GM18870 (cell line): ENCODE measurements around the gene LILRA2.
"Not testable (repeated sequence)": the region's sequence is repeated elsewhere in the genome, so short reads cannot be mapped to it uniquely, and the experiment has no call there.

Experiments
- ATAC-seq: cut with Tn5 transposase; IDR thresholded peaks from one replicate; pipeline ENCODE4 v1.9.1; 2021; ENCODE audit warnings: moderate library complexity; ENCODE audit not compliant: unreplicated experiment

Gene LILRA2

DNA sequence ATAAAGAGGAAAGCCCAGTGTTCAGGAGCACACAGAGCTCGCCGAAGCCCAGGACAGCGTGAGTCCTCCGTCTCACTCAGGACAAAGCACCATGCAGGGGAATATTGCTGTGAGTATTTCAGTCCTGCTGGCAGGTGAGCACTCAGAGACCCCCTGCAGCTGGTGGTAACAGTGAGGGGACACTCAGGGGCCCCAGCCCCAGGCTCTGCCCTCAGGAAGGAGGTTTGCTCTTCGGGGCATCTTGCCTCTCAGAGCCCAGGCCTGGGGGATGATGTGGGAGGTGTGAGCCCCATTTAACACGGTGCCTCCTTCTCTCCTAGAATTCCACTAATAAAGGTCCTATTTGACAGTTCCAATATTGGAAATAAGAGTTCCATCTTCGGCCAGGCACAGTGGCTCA lies 34.6 kb downstream of the LILRA2 start:
- no peak for ATAC-seq

GRCh38 chr19:54608792-54609191 lies 35.2 kb downstream of the LILRA2 start:
- no peak for ATAC-seq

GRCh38 chr19:54609356-54609791 lies 35.8 kb downstream of the LILRA2 start:
- no peak for ATAC-seq

- ATAC-seq, result no peak
Measured at GRCh38 chr19:54612428-54612827, 38.8 kb downstream of the LILRA2 start.

DNA sequence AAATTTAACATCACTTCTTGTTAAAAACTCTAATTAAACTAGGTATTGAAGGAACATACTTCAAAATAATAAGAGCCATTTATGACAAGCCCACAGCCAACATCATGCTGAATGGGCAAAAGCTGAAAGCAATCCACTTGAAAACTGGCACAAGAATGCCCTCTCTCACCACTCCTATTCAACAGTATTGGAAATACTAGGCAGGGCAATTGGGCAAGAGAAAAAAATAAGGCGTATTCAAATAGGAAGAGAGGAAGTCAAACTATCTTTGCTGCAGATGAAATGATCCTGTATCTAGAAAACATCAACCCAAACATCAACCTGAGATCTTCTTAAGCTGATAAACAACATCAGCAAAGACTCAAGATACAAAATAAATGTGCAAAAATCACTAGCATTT lies 41.1 kb downstream of the LILRA2 start:
- ATAC-seq, result no peak

DNA sequence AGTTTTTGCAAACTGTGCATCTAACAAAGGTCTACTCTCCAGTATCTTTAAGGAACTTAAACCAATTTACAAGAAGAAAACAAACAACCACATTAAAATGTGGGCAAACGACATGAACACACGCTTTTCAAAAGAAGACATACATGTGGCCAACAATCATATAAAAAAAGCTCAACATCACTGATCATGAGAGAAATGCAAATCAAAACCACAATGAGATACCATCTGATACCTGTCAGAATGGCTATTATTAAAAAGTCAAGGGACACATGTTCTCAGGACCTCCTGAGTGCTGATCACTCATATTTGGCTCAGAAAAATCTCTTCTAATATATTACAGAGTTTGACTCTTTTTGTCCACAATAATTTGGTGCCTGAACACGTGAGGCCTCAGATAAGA lies 42.5 kb downstream of the LILRA2 start:
- no peak for ATAC-seq

- ATAC-seq, result peak; percentile 63
Measured at GRCh38 chr19:54616821-54617560, 43.4 kb downstream of the LILRA2 start.

- no peak for ATAC-seq
Measured at GRCh38 chr19:54620464-54620863, 46.9 kb downstream of the LILRA2 start.

GRCh38 chr19:54622431-54622830 lies 48.8 kb downstream of the LILRA2 start:
- ATAC-seq, result no peak

DNA sequence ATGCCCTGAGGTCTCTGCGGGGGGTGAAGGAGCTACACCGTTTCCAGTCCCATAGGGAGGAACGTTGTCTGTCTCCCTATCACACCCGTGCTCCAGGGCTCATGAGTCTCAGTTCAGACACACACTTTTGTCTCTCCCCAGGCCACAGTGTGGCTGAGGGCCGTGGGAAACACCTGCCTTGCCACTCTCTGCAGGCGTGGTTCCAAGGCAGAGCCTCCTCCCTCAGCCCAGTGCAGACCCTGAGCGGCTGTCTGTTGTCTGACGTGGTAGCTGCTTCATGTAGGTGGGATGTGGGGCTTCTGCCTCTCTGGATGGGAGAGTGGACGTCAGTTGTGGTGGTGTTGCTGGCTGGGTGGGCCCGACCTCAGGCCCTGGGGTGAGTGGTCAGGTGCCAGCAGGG lies 50.6 kb downstream of the LILRA2 start:
- ATAC-seq, result not testable (repeated sequence)

DNA sequence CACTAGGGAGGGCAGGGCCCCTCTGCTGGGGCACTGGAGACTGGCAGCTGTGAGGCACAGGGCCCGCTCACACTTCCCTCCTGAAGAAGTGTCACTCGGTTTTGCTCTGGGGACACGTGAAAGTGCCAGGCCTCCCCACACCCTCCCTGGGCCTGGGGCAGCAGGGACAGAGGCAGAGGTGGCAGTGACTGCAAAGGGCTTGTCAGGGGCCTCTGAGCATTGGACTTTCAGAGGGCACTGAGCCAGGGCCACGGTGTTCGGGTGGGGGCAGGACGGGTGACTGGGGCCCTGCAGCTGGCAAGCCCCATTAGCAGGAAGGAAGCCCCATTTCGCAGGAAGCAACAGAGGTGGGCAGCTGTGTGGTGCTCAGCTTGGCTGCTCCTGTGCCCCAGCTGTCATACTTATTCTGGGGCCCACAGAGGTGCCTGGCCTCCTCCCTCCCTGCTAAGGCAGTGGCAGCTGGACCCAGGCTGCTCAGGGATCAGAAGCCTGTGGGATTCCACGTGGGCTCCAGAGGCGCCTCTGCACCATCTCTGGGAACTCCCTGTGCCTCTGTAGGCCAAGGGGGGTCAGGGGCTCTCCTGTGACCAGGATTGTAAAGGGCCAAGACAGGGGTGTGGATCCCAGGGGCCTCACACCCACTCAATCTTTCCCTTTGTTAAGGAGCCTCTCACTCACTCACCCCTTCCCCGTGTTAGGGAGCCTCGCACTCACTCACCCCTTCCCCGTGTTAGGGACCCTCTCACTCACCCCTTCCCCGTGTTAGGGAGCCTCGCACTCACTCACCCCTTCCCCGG lies 51.5 kb downstream of the LILRA2 start:
- not testable (repeated sequence) for ATAC-seq

DNA sequence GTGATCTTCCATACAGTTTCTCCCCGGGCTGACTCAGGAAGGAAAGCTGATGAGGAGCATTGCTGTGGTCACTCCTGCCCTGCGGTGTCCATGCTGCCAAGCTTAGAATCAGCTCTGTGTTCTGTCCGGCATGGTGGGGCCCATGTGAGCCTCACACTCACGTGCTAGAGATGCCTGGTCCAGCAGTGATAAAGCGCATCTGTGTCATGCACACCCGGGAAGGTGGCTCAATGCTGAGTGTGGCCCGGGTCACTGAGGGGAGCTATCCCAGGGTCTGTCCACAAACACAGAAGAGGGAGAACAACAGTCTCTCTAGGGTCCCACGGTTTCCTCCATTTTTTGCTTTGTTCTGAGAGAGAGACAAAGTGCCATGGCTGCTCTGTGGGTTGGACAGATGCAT lies 53.2 kb downstream of the LILRA2 start:
- no peak for ATAC-seq

- ATAC-seq, result not testable (repeated sequence)
Measured at GRCh38 chr19:54627912-54628311, 54.3 kb downstream of the LILRA2 start.

- ATAC-seq, result not testable (repeated sequence)
Measured at GRCh38 chr19:54630262-54630661, 56.7 kb downstream of the LILRA2 start, which contains the start of gene LILRB1. Gene LILRB1 (plus strand): TSS chr19:54630484. CDS start chr19:54631074, 590 bp downstream.

DNA sequence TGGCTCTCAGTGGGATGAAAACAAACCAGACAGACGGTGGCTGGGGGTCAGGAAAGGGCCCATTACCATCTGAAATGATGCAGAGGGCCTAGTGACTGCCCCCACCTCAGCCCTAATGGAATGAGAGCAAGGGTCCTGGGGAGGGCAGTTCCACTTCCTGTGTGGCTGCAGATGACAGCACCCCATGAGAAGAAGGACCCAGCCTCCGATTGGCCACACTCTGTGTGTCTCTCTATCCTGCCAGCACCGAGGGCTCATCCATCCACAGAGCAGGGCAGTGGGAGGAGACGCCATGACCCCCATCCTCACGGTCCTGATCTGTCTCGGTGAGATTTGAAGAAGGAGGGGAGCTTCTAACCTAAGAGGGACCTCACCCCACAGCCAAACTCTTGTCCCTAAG lies 57.2 kb downstream of the LILRA2 start:
- ATAC-seq, result no peak

DNA sequence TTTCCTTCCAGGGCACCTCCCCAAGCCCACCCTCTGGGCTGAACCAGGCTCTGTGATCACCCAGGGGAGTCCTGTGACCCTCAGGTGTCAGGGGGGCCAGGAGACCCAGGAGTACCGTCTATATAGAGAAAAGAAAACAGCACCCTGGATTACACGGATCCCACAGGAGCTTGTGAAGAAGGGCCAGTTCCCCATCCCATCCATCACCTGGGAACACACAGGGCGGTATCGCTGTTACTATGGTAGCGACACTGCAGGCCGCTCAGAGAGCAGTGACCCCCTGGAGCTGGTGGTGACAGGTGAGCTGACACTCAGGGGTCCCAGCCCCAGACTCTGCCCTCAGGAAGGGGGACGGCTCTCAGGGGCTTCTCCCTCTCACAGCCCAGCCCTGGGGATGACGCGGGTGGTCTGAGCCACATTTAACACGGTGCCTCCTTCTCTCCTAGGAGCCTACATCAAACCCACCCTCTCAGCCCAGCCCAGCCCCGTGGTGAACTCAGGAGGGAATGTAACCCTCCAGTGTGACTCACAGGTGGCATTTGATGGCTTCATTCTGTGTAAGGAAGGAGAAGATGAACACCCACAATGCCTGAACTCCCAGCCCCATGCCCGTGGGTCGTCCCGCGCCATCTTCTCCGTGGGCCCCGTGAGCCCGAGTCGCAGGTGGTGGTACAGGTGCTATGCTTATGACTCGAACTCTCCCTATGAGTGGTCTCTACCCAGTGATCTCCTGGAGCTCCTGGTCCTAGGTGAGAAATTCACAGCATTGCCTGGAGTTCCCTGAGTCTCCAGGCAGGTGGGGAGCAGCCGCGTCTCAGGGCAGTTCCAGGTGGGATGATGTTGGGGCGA lies 58.1 kb downstream of the LILRA2 start:
- not testable (repeated sequence) for ATAC-seq

GRCh38 chr19:54632517-54632916 lies 58.9 kb downstream of the LILRA2 start:
- not testable (repeated sequence) for ATAC-seq

- no peak for ATAC-seq
Measured at GRCh38 chr19:54633401-54633800, 59.8 kb downstream of the LILRA2 start.

- ATAC-seq, result not testable (repeated sequence)
Measured at GRCh38 chr19:54636081-54636480, 62.5 kb downstream of the LILRA2 start.

DNA sequence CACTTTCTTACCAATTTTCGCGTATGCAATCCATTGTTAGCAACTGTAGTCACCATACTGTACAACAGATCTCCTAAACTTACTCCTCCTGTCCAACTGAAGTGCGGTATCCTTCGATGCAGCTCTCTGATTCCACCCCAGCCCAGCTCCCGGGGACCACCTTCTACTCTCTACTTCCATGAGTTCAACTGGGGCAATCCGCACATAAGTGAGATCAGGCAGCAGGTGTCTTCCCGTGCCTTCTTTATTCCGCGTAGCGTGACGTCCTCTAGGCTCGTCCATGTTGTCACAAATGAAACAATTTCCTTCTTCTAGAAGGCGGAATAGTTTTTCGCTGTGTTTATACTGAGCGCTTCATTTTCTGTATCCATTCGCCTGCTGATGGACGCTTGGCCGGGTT lies 65.1 kb downstream of the LILRA2 start:
- no peak for ATAC-seq
